ENCODE measurements around the gene OR8B3. TPM values are rescaled to one million over a fixed set of nuclear protein-coding genes. Genes with fewer than 3 reads are reported as not detected.

Gene OR8B3
- polyA plus RNA-seq, 1 of the 3 experiments (the other 2 are of a cell fraction): not detected

DNA sequence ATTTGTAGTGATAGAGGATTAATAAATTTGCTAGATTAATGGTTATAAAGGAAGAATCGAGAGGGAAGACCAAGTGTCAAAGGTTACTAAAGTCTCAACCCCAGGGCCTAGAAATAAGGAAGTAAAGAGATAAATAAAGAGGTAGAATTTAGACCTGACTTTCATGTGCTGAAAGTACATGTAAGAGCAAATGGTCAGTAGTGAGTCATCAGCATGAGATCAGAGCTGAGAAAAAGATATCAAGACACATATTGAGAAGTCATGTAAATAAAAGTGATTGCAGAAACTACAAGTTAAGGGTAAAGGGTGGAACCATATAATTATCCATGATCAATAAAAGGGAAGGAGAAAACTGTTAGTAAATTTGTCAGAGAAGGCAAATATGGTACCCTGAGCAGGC, 48.1 kb upstream of the OR8B3 start:
- Histone ChIP-seq H3K27me3 (ENCODE audit: insufficient read depth) (no peaks in the 10 kb centered on the region; the same call in 1 of the 2 replicates), H3K4me3 (ENCODE audit: low read depth in 2 of 2, low read length in 1 of 2) (no peak overlapping the region), H3F3A (replicated peaks; ENCODE audit: insufficient read depth) (no peaks in the 10 kb centered on the region), H3K79me2 (ENCODE audit: insufficient read depth) (no peaks in the 10 kb centered on the region), H3K4me1 (ENCODE audit: control insufficient read depth in 1 of 2, insufficient read depth in 2 of 2, low read depth in 1 of 2, low read length in 1 of 2) (no peaks in the 10 kb centered on the region), H3K27ac (ENCODE audit: low read depth in 2 of 2, low read length in 1 of 2) (no peak overlapping the region), H3K9me3 (no peaks in the 10 kb centered on the region), H2AFZ (ENCODE audit: low read depth) (no peak overlapping the region), H3K9me2 (no peaks in the 10 kb centered on the region), H4K20me1 (ENCODE audit: insufficient read depth) (no peaks in the 10 kb centered on the region), H3K4me2 (no peak overlapping the region), H3K36me3 (replicated peaks in 1 of 2; ENCODE audit: control insufficient read depth in 1 of 2, insufficient read depth in 2 of 2, low read length in 1 of 2) (no peaks in the 10 kb centered on the region), H3K9ac (no peak overlapping the region)
- ChIA-PET POLR2A (no interaction called here), CTCF (interaction anchor here (1.7 kb wide), 1 partner anchor 45 kb away, joined by 4 read pairs; no protein-coding TSS in a partner anchor)
- no peak for DNase-seq
- TF ChIP-seq MEF2A (IDR thresholded peaks at IDR 0.05; ENCODE audit: borderline replicate concordance, low read depth) (no peak), IRF3 (IDR thresholded peaks at IDR 0.05; ENCODE audit: low read depth, low read length) (no peak), RAD21 (IDR thresholded peaks at IDR 0.05; ENCODE audit: low read length) (no peak)
- 0% methylated on average over 1 of the region's 1 CpG for WGBS (ENCODE audit: low lambda C conversion rate)

DNA sequence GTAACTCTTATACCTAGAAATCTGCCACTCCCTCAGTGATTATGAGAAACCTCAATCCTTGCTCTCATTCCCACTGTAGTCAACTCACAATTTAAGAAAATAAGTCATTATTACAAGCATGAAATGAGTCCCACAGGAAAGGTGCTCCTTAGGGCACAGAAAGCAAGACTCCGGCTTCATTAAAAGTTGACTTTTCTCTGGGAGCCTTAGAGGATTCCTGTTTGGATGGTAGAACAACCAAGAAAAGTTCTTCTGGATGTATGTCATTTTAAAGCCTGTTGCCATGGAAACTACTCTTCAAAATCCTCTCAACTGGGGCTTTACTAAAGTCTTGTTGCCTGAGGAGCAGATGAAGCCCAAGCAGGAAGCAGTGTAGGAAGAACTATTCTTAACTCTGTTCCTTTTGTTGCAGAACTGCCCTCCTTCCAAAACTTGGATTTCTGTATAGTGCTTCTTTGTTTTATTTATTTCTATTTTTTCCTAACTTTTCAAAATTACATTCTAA, 46.9 kb upstream of the OR8B3 start, which contains the start of gene OR8B8:
Gene OR8B8, minus strand, starts transcription at position 51 of the 505 bp plus-strand sequence. CDS start 4,611 bp downstream, outside the sequence.
- no peak within 1 kb of the TSS for H3K9ac ChIP-seq
- no peaks in the 10 kb centered on the region for H3K36me3 ChIP-seq (replicated peaks in 1 of 2; ENCODE audit: control insufficient read depth in 1 of 2, insufficient read depth in 2 of 2, low read length in 1 of 2)
- no peak for DNase-seq
- ChIA-PET POLR2A (no interaction called here), CTCF (no interaction called here)
- no peaks in the 10 kb centered on the region for H4K20me1 ChIP-seq (ENCODE audit: insufficient read depth)
- no peaks in the 10 kb centered on the region for H3K79me2 ChIP-seq (ENCODE audit: insufficient read depth)
- H3K4me2 ChIP-seq: no peak within 1 kb of the TSS
- H2AFZ ChIP-seq (ENCODE audit: low read depth): no peak within 1 kb of the TSS
- H3K9me2 ChIP-seq: no peaks in the 10 kb centered on the region
- no peaks in the 10 kb centered on the region for H3K4me1 ChIP-seq (ENCODE audit: control insufficient read depth in 1 of 2, insufficient read depth in 2 of 2, low read depth in 1 of 2, low read length in 1 of 2)
- TF ChIP-seq, protein P1, sequence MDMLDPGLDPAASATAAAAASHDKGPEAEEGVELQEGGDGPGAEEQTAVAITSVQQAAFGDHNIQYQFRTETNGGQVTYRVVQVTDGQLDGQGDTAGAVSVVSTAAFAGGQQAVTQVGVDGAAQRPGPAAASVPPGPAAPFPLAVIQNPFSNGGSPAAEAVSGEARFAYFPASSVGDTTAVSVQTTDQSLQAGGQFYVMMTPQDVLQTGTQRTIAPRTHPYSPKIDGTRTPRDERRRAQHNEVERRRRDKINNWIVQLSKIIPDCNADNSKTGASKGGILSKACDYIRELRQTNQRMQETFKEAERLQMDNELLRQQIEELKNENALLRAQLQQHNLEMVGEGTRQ (IDR thresholded peaks at IDR 0.05; ENCODE audit: borderline replicate concordance, low read depth, low read length): no peak
- no peak for TF ChIP-seq JUND (IDR thresholded peaks at IDR 0.05)
- TF ChIP-seq RAD21 (IDR thresholded peaks at IDR 0.05; ENCODE audit: low read length): no peak
- no peak for TF ChIP-seq RCOR1 (IDR thresholded peaks at IDR 0.05; ENCODE audit: low read length)
- TF ChIP-seq TCF12 (IDR thresholded peaks at IDR 0.05): no peak
- TF ChIP-seq, protein P2, sequence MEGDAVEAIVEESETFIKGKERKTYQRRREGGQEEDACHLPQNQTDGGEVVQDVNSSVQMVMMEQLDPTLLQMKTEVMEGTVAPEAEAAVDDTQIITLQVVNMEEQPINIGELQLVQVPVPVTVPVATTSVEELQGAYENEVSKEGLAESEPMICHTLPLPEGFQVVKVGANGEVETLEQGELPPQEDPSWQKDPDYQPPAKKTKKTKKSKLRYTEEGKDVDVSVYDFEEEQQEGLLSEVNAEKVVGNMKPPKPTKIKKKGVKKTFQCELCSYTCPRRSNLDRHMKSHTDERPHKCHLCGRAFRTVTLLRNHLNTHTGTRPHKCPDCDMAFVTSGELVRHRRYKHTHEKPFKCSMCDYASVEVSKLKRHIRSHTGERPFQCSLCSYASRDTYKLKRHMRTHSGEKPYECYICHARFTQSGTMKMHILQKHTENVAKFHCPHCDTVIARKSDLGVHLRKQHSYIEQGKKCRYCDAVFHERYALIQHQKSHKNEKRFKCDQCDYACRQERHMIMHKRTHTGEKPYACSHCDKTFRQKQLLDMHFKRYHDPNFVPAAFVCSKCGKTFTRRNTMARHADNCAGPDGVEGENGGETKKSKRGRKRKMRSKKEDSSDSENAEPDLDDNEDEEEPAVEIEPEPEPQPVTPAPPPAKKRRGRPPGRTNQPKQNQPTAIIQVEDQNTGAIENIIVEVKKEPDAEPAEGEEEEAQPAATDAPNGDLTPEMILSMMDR (IDR thresholded peaks at IDR 0.05): no peak
- no peak for TF ChIP-seq PBX3 (IDR thresholded peaks at IDR 0.05)
- TF ChIP-seq REST (IDR thresholded peaks at IDR 0.05; ENCODE audit: low read depth, low read length): no peak
- no peak for TF ChIP-seq EZH2phosphoT487 (IDR thresholded peaks at IDR 0.05; ENCODE audit: borderline replicate concordance, low read depth)
- TF ChIP-seq FOXM1 (IDR thresholded peaks at IDR 0.05; ENCODE audit: low read depth): no peak
- TF ChIP-seq POLR2AphosphoS5 (IDR thresholded peaks at IDR 0.05; ENCODE audit: low read depth, low read length): no peak
- TF ChIP-seq TAF1 (IDR thresholded peaks at IDR 0.05; ENCODE audit: borderline replicate concordance, low read depth, low read length): no peak
- H3K4me3 ChIP-seq (ENCODE audit: low read depth in 2 of 2, low read length in 1 of 2): no peak within 1 kb of the TSS
- H3K9me3 ChIP-seq: no peaks in the 10 kb centered on the region
- no peaks in the 10 kb centered on the region for H3F3A ChIP-seq (replicated peaks; ENCODE audit: insufficient read depth)
- H3K27me3 ChIP-seq (ENCODE audit: insufficient read depth): peaks cover 7% of the 10 kb centered on the region; the same call in 1 of the 2 replicates
- H3K27ac ChIP-seq (ENCODE audit: low read depth in 2 of 2, low read length in 1 of 2): no peak within 1 kb of the TSS
- WGBS (ENCODE audit: low lambda C conversion rate): 35% methylated on average over 1 of the region's 1 CpG
